ENCODE measurements around the gene TXNDC8.

TXNDC8 gene

GRCh38 chr9:110278080-110278707 is 59.5 kb downstream of the TXNDC8 start:
- no peak for TF ChIP-seq GATA2 (IDR thresholded peaks at IDR 0.05; ENCODE audit: low read depth, low read length)
- TF ChIP-seq GATA3 (IDR thresholded peaks at IDR 0.05; ENCODE audit: low read depth, low read length), result no peak

- TF ChIP-seq GATA3 (IDR thresholded peaks at IDR 0.05; ENCODE audit: low read depth, low read length) (no peak), GATA2 (IDR thresholded peaks at IDR 0.05; ENCODE audit: low read depth, low read length) (no peak)
Measured at GRCh38 chr9:110276781-110277180, 60.9 kb downstream of the TXNDC8 start.

- no peak for TF ChIP-seq GATA2 (IDR thresholded peaks at IDR 0.05; ENCODE audit: low read depth, low read length)
- no peak for TF ChIP-seq GATA3 (IDR thresholded peaks at IDR 0.05; ENCODE audit: low read depth, low read length)
Measured at GRCh38 chr9:110270211-110270995, 67.3 kb downstream of the TXNDC8 start.

- TF ChIP-seq GATA3 (IDR thresholded peaks at IDR 0.05; ENCODE audit: low read depth, low read length), result no peak
- TF ChIP-seq GATA2 (IDR thresholded peaks at IDR 0.05; ENCODE audit: low read depth, low read length), result no peak
Measured at GRCh38 chr9:110266795-110267194, 70.9 kb downstream of the TXNDC8 start.

GRCh38 chr9:110261632-110262031 is 76.0 kb downstream of the TXNDC8 start:
- TF ChIP-seq GATA3 (IDR thresholded peaks at IDR 0.05; ENCODE audit: low read depth, low read length) (no peak), GATA2 (IDR thresholded peaks at IDR 0.05; ENCODE audit: low read depth, low read length) (no peak)

- TF ChIP-seq GATA3 (IDR thresholded peaks at IDR 0.05; ENCODE audit: low read depth, low read length) (no peak), GATA2 (IDR thresholded peaks at IDR 0.05; ENCODE audit: low read depth, low read length) (no peak)
Measured at GRCh38 chr9:110260911-110261310, 76.8 kb downstream of the TXNDC8 start.

- no peak for TF ChIP-seq GATA2 (IDR thresholded peaks at IDR 0.05; ENCODE audit: low read depth, low read length)
- no peak for TF ChIP-seq GATA3 (IDR thresholded peaks at IDR 0.05; ENCODE audit: low read depth, low read length)
Measured at GRCh38 chr9:110259566-110259965, 78.1 kb downstream of the TXNDC8 start.

- TF ChIP-seq GATA2 (IDR thresholded peaks at IDR 0.05; ENCODE audit: low read depth, low read length) (no peak), GATA3 (IDR thresholded peaks at IDR 0.05; ENCODE audit: low read depth, low read length) (no peak)
Measured at GRCh38 chr9:110258690-110259091, 79.0 kb downstream of the TXNDC8 start.

- no peak for TF ChIP-seq GATA3 (IDR thresholded peaks at IDR 0.05; ENCODE audit: low read depth, low read length)
- no peak for TF ChIP-seq GATA2 (IDR thresholded peaks at IDR 0.05; ENCODE audit: low read depth, low read length)
Measured at GRCh38 chr9:110257956-110258355, 79.7 kb downstream of the TXNDC8 start.

- TF ChIP-seq GATA3 (IDR thresholded peaks at IDR 0.05; ENCODE audit: low read depth, low read length), result no peak
- no peak for TF ChIP-seq GATA2 (IDR thresholded peaks at IDR 0.05; ENCODE audit: low read depth, low read length)
Measured at GRCh38 chr9:110257097-110257841, 80.4 kb downstream of the TXNDC8 start.

- TF ChIP-seq GATA2 (IDR thresholded peaks at IDR 0.05; ENCODE audit: low read depth, low read length) (no peak), GATA3 (IDR thresholded peaks at IDR 0.05; ENCODE audit: low read depth, low read length) (no peak)
Measured at GRCh38 chr9:110256380-110257096, 81.1 kb downstream of the TXNDC8 start, which contains the start of gene TXN. TSS of gene TXN (minus strand) at chr9:110256507. CDS start at chr9:110256435, 72 bp downstream.

- TF ChIP-seq GATA3 (IDR thresholded peaks at IDR 0.05; ENCODE audit: low read depth, low read length), result no peak
- no peak for TF ChIP-seq GATA2 (IDR thresholded peaks at IDR 0.05; ENCODE audit: low read depth, low read length)
Measured at GRCh38 chr9:110255463-110256379, 81.9 kb downstream of the TXNDC8 start.

- TF ChIP-seq GATA3 (IDR thresholded peaks at IDR 0.05; ENCODE audit: low read depth, low read length) (no peak), GATA2 (IDR thresholded peaks at IDR 0.05; ENCODE audit: low read depth, low read length) (0 out of 2 replicates have a peak, but pooled peaks have one; percentile 15)
Measured at GRCh38 chr9:110255034-110255462, 82.6 kb downstream of the TXNDC8 start.

All from SH-SY5Y (cell line).